Mucosa of descending colon (tissue), 3 donors: Measurements from ENCODE around the gene TMEM259. TPM values are rescaled to one million over a fixed set of nuclear protein-coding genes. Genes with fewer than 3 reads are reported as not detected.

ENCODE experiments used
- ATAC-seq: fragments of 200-7000 bp; cut with Tn5 transposase; one replicate; pipeline ENCODE4 v1.9.1; 2020; ENCODE audit warnings: mild to moderate bottlenecking, moderate library complexity
- DNase-seq, 3 donors: peaks; one replicate each; pipeline ENCODE4 v3.0.0-alpha.2; 2020
- H3K36me3 ChIP-seq: fragments of 200-600 bp; one replicate; pipeline ENCODE4 v1.8.0; 2021; ENCODE audit warnings: low read depth, mild to moderate bottlenecking
- H3K4me1 ChIP-seq: fragments of 200-600 bp; one replicate; pipeline ENCODE4 v1.8.0; 2021; ENCODE audit warnings: low read depth, mild to moderate bottlenecking
- H3K4me3 ChIP-seq: fragments of 200-600 bp; one replicate; pipeline ENCODE4 v1.8.0; 2021; ENCODE audit warnings: mild to moderate bottlenecking
- H3K9me3 ChIP-seq: fragments of 200-600 bp; one replicate; pipeline ENCODE4 v1.8.0; 2021; ENCODE audit warnings: mild to moderate bottlenecking
- intact Hi-C, 2 donors: fragments of 100-400 bp; cut with DNase I in 1 of 2; cut with micrococcal nuclease in 1 of 2; formaldehyde crosslinking; loops; one replicate each; pipeline versions ENCODE4 v1.11.0 to v1.11.1; 2022; cut with DNase I, micrococcal nuclease
- total RNA-seq, 3 donors: library from RNA; stranded (reverse); fragmentation: NEBNext Ultra II Directional in 2 of 3; extraction: Animal tissue kit (Norgen Biotek cat#: 25700) in 2 of 3; gene quantifications; one replicate each; pipeline versions ENCODE4 v1.2.1 to v1.2.4, GENCODE V29; 2021 to 2023
- TF ChIP-seq, protein P1 (sequence below): fragments of 200-600 bp; IDR thresholded peaks from one replicate; pipeline ENCODE4 v1.8.0; 2022; ENCODE audit warnings: antibody characterized with exemption, mild to moderate bottlenecking
- donor health status: DM: no; HTN: no; CAD: no; lungs with moderate emphysema.
- donor health status: DM: no; HTN: no; CAD: no.
- donor health status: DM: no; HTN: yes; CAD: no.

TMEM259 gene
- total RNA-seq, 3 donors from 2014 or later, result 185 to 199 (median 190) TPM

GRCh38 chr19:974564-975257, 46.2 kb downstream of the TMEM259 start:
- DNase-seq (no peak), ATAC-seq (no peak)
- Histone ChIP-seq H3K4me3 (no peak overlapping the region), H3K9me3 (peaks cover 7% of the 10 kb centered on the region), H3K36me3 (peaks cover 3% of the 10 kb centered on the region), H3K4me1 (no peaks in the 10 kb centered on the region)
- TF ChIP-seq, protein P1, sequence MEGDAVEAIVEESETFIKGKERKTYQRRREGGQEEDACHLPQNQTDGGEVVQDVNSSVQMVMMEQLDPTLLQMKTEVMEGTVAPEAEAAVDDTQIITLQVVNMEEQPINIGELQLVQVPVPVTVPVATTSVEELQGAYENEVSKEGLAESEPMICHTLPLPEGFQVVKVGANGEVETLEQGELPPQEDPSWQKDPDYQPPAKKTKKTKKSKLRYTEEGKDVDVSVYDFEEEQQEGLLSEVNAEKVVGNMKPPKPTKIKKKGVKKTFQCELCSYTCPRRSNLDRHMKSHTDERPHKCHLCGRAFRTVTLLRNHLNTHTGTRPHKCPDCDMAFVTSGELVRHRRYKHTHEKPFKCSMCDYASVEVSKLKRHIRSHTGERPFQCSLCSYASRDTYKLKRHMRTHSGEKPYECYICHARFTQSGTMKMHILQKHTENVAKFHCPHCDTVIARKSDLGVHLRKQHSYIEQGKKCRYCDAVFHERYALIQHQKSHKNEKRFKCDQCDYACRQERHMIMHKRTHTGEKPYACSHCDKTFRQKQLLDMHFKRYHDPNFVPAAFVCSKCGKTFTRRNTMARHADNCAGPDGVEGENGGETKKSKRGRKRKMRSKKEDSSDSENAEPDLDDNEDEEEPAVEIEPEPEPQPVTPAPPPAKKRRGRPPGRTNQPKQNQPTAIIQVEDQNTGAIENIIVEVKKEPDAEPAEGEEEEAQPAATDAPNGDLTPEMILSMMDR, result no peak
- intact Hi-C loops, result no loop called here

GRCh38 chr19:973726-974563, 47.0 kb downstream of the TMEM259 start:
- peaks cover 7% of the 10 kb centered on the region for H3K9me3 ChIP-seq
- DNase-seq, result no peak
- intact Hi-C loops, result no loop called here
- TF ChIP-seq, protein P1, result no peak
- H3K4me3 ChIP-seq, result no peak overlapping the region
- H3K4me1 ChIP-seq, result no peaks in the 10 kb centered on the region
- H3K36me3 ChIP-seq, result peaks cover 3% of the 10 kb centered on the region
- no peak for ATAC-seq

DNA sequence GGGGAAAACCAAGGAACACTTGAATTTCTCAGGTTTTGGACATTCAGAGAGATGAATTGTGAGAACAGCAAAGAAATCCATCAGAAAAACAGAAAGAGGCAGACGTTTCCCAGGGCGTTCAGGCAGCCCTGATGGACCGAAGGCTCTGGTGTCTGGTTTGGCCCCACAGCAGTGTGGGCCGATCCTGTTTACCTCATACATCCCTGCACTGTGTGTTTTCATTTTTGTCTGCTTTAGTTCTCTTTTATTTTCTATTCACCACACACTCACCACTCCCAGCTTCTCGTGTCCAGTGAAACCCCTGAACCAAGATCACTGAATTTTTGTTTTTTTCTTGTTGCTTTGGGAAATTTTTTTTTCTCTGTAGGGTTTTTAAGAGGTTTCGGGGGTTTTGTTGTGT, 48.6 kb downstream of the TMEM259 start:
- peaks cover 3% of the 10 kb centered on the region for H3K36me3 ChIP-seq
- TF ChIP-seq, protein P1, result no peak
- intact Hi-C loops, result no loop called here
- ATAC-seq (no peak), DNase-seq (no peak)
- peaks cover 7% of the 10 kb centered on the region for H3K9me3 ChIP-seq
- H3K4me3 ChIP-seq, result no peak overlapping the region
- no peaks in the 10 kb centered on the region for H3K4me1 ChIP-seq

GRCh38 chr19:971795-972194, 49.1 kb downstream of the TMEM259 start:
- H3K9me3 ChIP-seq, result peaks cover 7% of the 10 kb centered on the region
- no peak for DNase-seq
- H3K4me3 ChIP-seq, result no peak overlapping the region
- no peak for ATAC-seq
- intact Hi-C loops, result no loop called here
- TF ChIP-seq, protein P1, result no peak
- peaks cover 3% of the 10 kb centered on the region for H3K36me3 ChIP-seq
- no peaks in the 10 kb centered on the region for H3K4me1 ChIP-seq

DNA sequence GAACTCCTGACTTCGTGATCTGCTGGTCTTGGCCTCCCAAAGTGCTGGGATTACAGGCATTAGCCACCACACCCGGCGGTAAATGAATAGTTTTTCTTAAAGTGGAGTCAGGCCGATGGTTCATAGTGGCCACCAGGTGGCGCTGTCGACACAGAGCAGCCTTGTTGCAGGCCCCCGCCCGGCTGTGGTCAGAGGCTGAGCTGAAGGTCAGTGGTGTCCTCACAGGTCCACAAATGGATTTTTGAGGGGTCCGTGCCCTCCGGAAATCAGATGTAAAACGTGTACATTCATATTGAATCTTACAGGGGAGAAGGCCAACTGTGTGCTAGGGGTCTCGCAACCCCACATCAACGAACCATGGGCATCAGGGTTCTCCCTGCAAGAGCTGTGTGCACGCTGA, 50.2 kb downstream of the TMEM259 start:
- no peak overlapping the region for H3K4me3 ChIP-seq
- TF ChIP-seq, protein P1, result no peak
- H3K4me1 ChIP-seq, result no peaks in the 10 kb centered on the region
- intact Hi-C loops, result no loop called here
- peak in 1 of 3 donors; percentile 4 for DNase-seq
- ATAC-seq, result no peak
- peaks cover 7% of the 10 kb centered on the region for H3K9me3 ChIP-seq
- peaks cover 3% of the 10 kb centered on the region for H3K36me3 ChIP-seq
